ENCODE results near the gene SMYD5.

DNA sequence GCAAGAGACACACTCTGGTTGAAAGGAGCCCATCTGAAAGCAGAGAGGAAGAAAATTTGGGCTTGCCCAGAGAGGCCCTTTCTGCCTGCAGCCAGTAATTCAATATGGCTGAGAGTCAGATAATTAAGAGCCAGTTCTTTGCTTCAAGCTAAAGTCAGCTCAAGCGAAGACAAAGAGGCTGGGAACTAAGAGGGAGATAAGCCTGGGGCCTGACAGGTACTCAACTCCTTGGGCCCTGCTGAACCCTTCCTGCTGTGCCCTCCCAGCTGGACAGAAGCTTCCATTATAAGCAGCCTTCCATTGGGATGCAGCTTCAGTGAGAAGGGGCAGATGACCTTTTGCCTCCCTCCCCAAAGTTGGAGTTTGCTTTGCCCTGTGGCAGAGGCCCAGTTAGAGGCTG is 58.2 kb downstream of the SMYD5 start:
- TF ChIP-seq, protein P1, sequence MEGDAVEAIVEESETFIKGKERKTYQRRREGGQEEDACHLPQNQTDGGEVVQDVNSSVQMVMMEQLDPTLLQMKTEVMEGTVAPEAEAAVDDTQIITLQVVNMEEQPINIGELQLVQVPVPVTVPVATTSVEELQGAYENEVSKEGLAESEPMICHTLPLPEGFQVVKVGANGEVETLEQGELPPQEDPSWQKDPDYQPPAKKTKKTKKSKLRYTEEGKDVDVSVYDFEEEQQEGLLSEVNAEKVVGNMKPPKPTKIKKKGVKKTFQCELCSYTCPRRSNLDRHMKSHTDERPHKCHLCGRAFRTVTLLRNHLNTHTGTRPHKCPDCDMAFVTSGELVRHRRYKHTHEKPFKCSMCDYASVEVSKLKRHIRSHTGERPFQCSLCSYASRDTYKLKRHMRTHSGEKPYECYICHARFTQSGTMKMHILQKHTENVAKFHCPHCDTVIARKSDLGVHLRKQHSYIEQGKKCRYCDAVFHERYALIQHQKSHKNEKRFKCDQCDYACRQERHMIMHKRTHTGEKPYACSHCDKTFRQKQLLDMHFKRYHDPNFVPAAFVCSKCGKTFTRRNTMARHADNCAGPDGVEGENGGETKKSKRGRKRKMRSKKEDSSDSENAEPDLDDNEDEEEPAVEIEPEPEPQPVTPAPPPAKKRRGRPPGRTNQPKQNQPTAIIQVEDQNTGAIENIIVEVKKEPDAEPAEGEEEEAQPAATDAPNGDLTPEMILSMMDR (IDR thresholded peaks at IDR 0.05) = no peak
- TF ChIP-seq POLR2A (IDR thresholded peaks at IDR 0.05) = no peak

Measured in lower leg skin (tissue), 3 donors.